GM10266 (cell line): ENCODE data around the gene OR2D2.
A peak's percentile ranks its signal among the peaks of the same experiment; 100 is the strongest.
"Not testable (repeated sequence)": the region's sequence is repeated elsewhere in the genome, so short reads cannot be mapped to it uniquely, and the experiment has no call there.

Experiments used
- DNase-seq: peaks from one replicate; pipeline ENCODE4 v3.0.0; 2012; ENCODE audit errors: extremely low spot score
- CTCF ChIP-seq: IDR thresholded peaks from 2 replicates; pipeline ENCODE4 v1.5.1; 2012; ENCODE audit warnings: mild to moderate bottlenecking, low read depth; ENCODE audit not compliant: control insufficient read depth, insufficient read depth; ENCODE audit errors: missing control alignments

OR2D2 gene

GRCh38 chr11:6926208-6927029 is 34.1 kb upstream of the OR2D2 start, which contains the start of gene ZNF215:
TSS of gene ZNF215 (plus strand) at chr11:6926426. CDS start at chr11:6932273, 5,847 bp downstream.
- peak; percentile 70 for DNase-seq
- no peak for TF ChIP-seq CTCF

- DNase-seq, result no peak
- TF ChIP-seq CTCF, result no peak
Measured at GRCh38 chr11:6925636-6926207, 33.4 kb upstream of the OR2D2 start.

GRCh38 chr11:6925007-6925577 is 32.8 kb upstream of the OR2D2 start:
- TF ChIP-seq CTCF, result no peak
- DNase-seq, result no peak

- DNase-seq, result no peak
- no peak for TF ChIP-seq CTCF
Measured at GRCh38 chr11:6920702-6921101, 28.4 kb upstream of the OR2D2 start, which contains the start of gene OR2D3. TSS of gene OR2D3 (plus strand) at chr11:6921002. CDS start at chr11:6921002, 0 bp downstream.

GRCh38 chr11:6919698-6920097 is 27.4 kb upstream of the OR2D2 start:
- no peak for TF ChIP-seq CTCF
- DNase-seq, result no peak

GRCh38 chr11:6911948-6912347 is 19.6 kb upstream of the OR2D2 start:
- no peak for TF ChIP-seq CTCF
- no peak for DNase-seq

- DNase-seq, result no peak
- TF ChIP-seq CTCF, result no peak
Measured at GRCh38 chr11:6911378-6911777, 19.1 kb upstream of the OR2D2 start.

GRCh38 chr11:6904804-6905203 is 12.5 kb upstream of the OR2D2 start:
- not testable (repeated sequence) for DNase-seq
